Aorta (tissue), 5 donors: ENCODE measurements around the gene KLHL18. TPM values are rescaled to one million over a fixed set of nuclear protein-coding genes. Genes with fewer than 3 reads are reported as not detected.
"Not testable (repeated sequence)": the region's sequence is repeated elsewhere in the genome, so short reads cannot be mapped to it uniquely, and the experiment has no call there.

ENCODE experiments used
- ATAC-seq: fragments of 200-7000 bp; cut with Tn5 transposase; one replicate; pipeline ENCODE4 v1.9.1; 2022; ENCODE audit warnings: moderate library complexity; ENCODE audit not compliant: low FRiP score
- DNase-seq, 2 donors: peaks; one replicate each; pipeline ENCODE4 v3.0.0-alpha.2; 2020
- H3K27ac ChIP-seq, 2 donors: one replicate each; pipeline ENCODE4 v1.5.1; 2013; ENCODE audit warnings: low read length in 2 of 2, mild to moderate bottlenecking in 2 of 2, moderate library complexity in 2 of 2, control low read depth in 1 of 2, inconsistent platforms in 1 of 2, low read depth in 1 of 2
- H3K27me3 ChIP-seq, 2 donors: one replicate each; pipeline ENCODE4 v1.6.1; 2013; ENCODE audit warnings: control low read depth in 1 of 2, low read length in 1 of 2, mild to moderate bottlenecking in 1 of 2, moderate library complexity in 1 of 2; ENCODE audit not compliant: insufficient read depth in 2 of 2, control insufficient read depth in 1 of 2
- H3K36me3 ChIP-seq, 2 donors: one replicate each; pipeline ENCODE4 v1.6.1; 2013; ENCODE audit warnings: control low read depth in 1 of 2, low read length in 1 of 2, mild to moderate bottlenecking in 1 of 2; ENCODE audit not compliant: insufficient read depth in 2 of 2, control insufficient read depth in 1 of 2
- H3K4me1 ChIP-seq, 2 donors: one replicate each; pipeline ENCODE4 v1.6.1; 2013; ENCODE audit warnings: low read length in 2 of 2, control low read depth in 1 of 2, mild to moderate bottlenecking in 1 of 2, moderate library complexity in 1 of 2; ENCODE audit not compliant: insufficient read depth in 2 of 2, control insufficient read depth in 1 of 2
- H3K4me3 ChIP-seq, 2 donors: one replicate each; pipeline ENCODE4 v1.5.1; 2013; ENCODE audit warnings: low read length in 2 of 2, control low read depth in 1 of 2, mild to moderate bottlenecking in 1 of 2
- H3K9me3 ChIP-seq: one replicate; pipeline ENCODE4 v1.6.1; 2013; ENCODE audit warnings: mild to moderate bottlenecking, low read length; ENCODE audit not compliant: control insufficient read depth
- WGBS, 2 donors: extraction: QIAGEN DNeasy Blood & Tissue Kit; methylation state at CpG; one replicate each; pipeline ENCODE4 v1.1.7; 2013; 5-methylcytosine and 5-hydroxymethylcytosine counted together
- intact Hi-C, 2 donors: fragments of 100-400 bp; cut with DNase I; formaldehyde crosslinking; loops; one replicate each; pipeline versions ENCODE4 v1.14.2 to v1.15.0; 2022
- polyA plus RNA-seq, 2 donors: library from polyadenylated mRNA; stranded (reverse); fragments of 200-250 nt; gene quantifications; one replicate each; pipeline ENCODE4 v1.2.3, GENCODE V29; 2013
- total RNA-seq, 2 donors: library from RNA; stranded (reverse); fragmentation: NEBNext Ultra II Directional; extraction: Animal tissue kit (Norgen Biotek cat#: 25700); gene quantifications; one replicate each; pipeline ENCODE4 v1.2.1, GENCODE V29; 2021
- donor health status: healthy with polysubstance abuse.
- donor health status: Bipolar disorder and iron deficiency.
- donor health status: DM: no; HTN: no; CAD: no.
- donor health status: DM: no; HTN: no; CAD: no.
- donor health status: DM: yes; HTN: yes; CAD: no.

KLHL18 gene
- total and polyA plus RNA-seq, 4 donors: 9.0 to 26.7 (median 21.6) TPM

DNA sequence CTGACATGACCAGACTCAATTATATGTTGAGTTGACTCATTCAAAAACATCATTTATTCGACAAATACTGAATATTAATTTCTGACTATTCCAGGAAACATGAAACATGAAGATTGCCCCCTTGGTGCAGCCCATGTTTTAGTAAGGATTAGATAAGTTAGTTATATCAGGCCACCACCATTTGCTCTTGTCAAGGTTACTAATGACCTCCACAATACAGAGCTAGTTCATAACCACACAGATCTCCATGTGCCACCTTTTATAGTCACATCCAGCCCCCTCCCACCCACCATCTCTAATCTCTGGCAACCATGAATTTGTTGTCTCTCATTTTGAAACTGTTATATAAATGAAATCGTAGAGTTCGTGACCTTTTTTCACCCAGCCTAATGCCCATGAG lies 15.7 kb downstream of the KLHL18 start:
- Histone ChIP-seq H3K4me1 (peaks cover 0 to 3% of the 10 kb centered on the region in 2 donors), H3K4me3 (no peak overlapping the region), H3K9me3 (no peaks in the 10 kb centered on the region), H3K27me3 (no peaks in the 10 kb centered on the region), H3K27ac (no peak overlapping the region), H3K36me3 (no peaks in the 10 kb centered on the region)
- ATAC-seq (no peak), DNase-seq (no peak)
- intact Hi-C loops: no loop called here
- 91 to 95% methylated on average over 3 of the region's 3 CpGs for WGBS, 2 donors

DNA sequence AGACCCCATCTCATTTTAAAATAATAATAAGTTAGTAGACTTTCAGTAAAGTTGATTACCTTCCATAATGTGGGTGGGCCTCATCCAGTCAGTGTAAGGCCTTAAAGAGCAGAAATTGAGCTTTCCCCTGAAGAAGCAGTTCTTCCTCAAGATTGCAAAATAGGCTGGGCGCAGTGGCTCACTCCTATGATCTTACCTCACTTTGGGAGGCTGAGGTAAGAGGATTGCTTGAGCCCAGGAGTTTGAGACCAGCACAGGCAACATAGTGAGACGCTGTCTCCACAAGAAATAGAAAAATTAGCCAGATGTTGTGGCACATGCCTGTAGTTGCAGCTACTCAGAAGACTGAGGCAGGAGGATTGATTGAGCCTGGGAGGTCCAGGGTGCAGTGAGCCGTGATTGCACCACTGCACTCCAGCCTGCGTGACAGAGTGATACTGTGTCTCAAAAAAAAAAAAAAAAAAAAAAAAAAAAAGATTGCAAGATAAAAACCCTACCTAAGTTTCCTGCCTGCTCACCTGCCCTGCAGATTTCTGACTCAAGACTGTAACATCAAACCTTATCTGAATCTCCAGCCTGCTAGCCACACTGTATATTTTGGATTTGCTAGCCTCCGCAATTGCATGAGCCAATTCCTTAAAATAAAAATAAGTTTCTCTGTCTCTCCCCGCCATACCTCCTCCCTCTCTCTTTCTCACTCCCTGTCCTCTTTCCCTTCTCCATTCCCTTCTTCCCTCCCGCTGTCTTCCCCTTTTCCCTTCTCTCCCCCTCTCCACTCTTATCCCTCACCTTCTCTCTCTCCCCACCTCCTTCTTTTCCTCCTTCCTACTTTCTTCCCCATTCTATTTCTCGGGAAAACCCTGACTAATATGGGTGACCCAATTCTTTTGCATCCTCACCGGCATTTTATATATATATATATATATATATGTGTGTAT lies 16.9 kb downstream of the KLHL18 start:
- Histone ChIP-seq H3K4me1 (no peaks in the 10 kb centered on the region), H3K36me3 (no peaks in the 10 kb centered on the region), H3K27ac (no peak overlapping the region), H3K9me3 (no peaks in the 10 kb centered on the region), H3K4me3 (no peak overlapping the region), H3K27me3 (no peaks in the 10 kb centered on the region)
- intact Hi-C loops: no loop called here
- DNase-seq (no peak), ATAC-seq (no peak)
- 69% methylated on average over 9 of the region's 9 CpGs for WGBS, 2 donors

- ATAC-seq (no peak), DNase-seq (no peak)
- intact Hi-C loops: no loop called here
- no peaks in the 10 kb centered on the region for H3K36me3 ChIP-seq
- no peak overlapping the region for H3K4me3 ChIP-seq
- no peaks in the 10 kb centered on the region for H3K4me1 ChIP-seq
- H3K27me3 ChIP-seq: no peaks in the 10 kb centered on the region
- H3K9me3 ChIP-seq: no peaks in the 10 kb centered on the region
- H3K27ac ChIP-seq: no peak overlapping the region
These were observed 18.7 kb downstream of the KLHL18 start for GRCh38 chr3:47301456-47301855.

DNA sequence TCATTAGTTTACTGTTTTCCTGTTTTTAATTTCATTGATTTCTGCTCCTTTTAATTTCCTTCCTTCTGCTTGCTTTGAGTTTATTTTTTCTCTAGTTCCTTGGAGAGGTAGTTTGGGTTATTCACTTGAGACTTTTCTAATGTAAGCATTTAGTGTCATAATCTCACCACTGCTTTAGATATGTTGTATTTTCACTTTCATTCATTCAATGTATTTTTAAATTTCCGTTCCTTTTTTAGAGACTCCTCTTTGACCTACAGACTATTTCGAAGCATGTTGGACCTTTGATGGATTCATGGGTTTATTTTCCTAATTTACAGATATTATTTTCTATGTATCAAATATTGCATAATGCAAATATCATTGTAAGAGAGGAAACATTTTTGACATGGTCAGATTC lies 23.3 kb downstream of the KLHL18 start:
- intact Hi-C loops: no loop called here
- DNase-seq (no peak), ATAC-seq (no peak)
- Histone ChIP-seq H3K4me3 (no peak overlapping the region), H3K4me1 (peaks cover 0 to 2% of the 10 kb centered on the region in 2 donors), H3K36me3 (no peaks in the 10 kb centered on the region), H3K9me3 (no peaks in the 10 kb centered on the region), H3K27me3 (no peaks in the 10 kb centered on the region), H3K27ac (no peak overlapping the region)
- 74 to 75% methylated on average over 2 of the region's 2 CpGs for WGBS, 2 donors

DNA sequence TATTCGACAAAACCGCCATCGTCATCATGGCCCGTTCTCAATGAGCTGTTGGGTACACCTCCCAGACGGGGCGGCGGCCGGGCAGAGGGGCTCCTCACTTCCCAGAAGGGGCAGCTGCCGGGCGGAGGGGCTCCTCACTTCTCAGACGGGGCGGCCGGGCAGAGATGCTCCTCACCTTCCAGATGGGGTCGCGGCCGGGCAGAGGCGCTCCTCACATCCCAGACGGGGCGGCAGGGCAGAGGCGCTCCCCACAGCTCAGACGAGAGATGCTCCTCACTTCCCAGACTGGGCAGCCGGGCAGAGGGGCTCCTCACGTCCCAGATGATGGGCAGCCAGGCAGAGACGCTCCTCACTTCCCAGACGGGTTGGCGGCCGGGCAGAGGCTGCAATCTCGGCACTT lies 26.5 kb downstream of the KLHL18 start:
- WGBS, 2 donors: 97 to 98% methylated on average over 26 to 28 of the region's 28 CpGs
- DNase-seq, H3K4me3 ChIP-seq, H3K4me1 ChIP-seq, H3K9me3 ChIP-seq, ATAC-seq, H3K36me3 ChIP-seq, H3K27ac ChIP-seq, H3K27me3 ChIP-seq, intact Hi-C loops: not testable (repeated sequence)

- H3K27ac ChIP-seq: peak overlapping the region; percentile 43 to 92
- no peaks in the 10 kb centered on the region for H3K36me3 ChIP-seq
- ATAC-seq (no peak), DNase-seq (no peak)
- H3K9me3 ChIP-seq: no peaks in the 10 kb centered on the region
- H3K4me1 ChIP-seq: peaks cover 0 to 2% of the 10 kb centered on the region in 2 donors
- intact Hi-C loops: no loop called here
- 68 to 70% methylated on average over 4 of the region's 4 CpGs for WGBS, 2 donors
- H3K27me3 ChIP-seq: no peaks in the 10 kb centered on the region
- H3K4me3 ChIP-seq: no peak overlapping the region
These were observed 27.6 kb downstream of the KLHL18 start for GRCh38 chr3:47310391-47310790.

- Histone ChIP-seq H3K4me3 (no peak overlapping the region), H3K9me3 (no peaks in the 10 kb centered on the region), H3K27me3 (no peaks in the 10 kb centered on the region), H3K36me3 (no peaks in the 10 kb centered on the region), H3K4me1 (peaks cover 0 to 2% of the 10 kb centered on the region in 2 donors), H3K27ac (no peak overlapping the region)
- DNase-seq: no peak
- no peak for ATAC-seq
- intact Hi-C loops: no loop called here
- WGBS, 2 donors: 84% methylated on average over 1 of the region's 1 CpG
These were observed 30.8 kb downstream of the KLHL18 start for GRCh38 chr3:47313341-47314055.

DNA sequence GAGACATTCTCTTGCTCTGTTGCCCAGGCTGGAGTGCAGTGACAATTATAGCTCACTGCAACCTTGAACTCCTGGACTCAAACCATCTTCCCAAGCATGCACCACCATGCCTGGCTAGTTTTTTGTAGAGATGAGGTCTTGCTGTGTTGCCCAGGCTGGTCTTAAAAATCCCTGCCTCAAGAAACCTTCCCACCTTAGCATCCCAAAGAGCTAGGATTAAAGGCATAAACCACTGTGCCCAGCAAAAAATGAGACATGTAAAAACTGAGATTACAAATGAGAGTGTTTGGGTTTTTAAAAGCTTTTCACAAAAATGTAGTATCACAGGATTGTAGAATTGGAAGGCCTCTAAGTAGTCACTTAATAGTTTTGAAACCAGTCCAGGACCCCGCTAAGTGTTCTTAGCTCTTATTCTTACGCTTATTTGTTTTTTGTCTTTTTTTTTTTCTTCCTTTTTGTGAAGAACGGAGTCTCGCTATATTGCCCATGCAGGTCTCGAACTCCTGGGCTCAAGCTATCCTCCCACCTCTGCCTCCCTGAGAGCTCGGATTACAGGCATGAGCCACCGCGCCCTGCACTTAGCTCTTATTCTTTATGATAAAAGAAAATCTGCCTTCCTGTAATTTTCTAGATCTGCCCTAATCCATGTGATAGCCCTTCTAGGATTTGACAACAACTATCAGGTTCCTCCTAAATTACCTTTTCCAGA lies 31.5 kb downstream of the KLHL18 start:
- 96% methylated on average over 8 of the region's 8 CpGs for WGBS, 2 donors
- Histone ChIP-seq H3K27me3 (no peaks in the 10 kb centered on the region), H3K9me3 (no peaks in the 10 kb centered on the region), H3K4me3 (no peak overlapping the region), H3K36me3 (no peaks in the 10 kb centered on the region), H3K27ac (no peak overlapping the region), H3K4me1 (peaks cover 0 to 2% of the 10 kb centered on the region in 2 donors)
- intact Hi-C loops: no loop called here
- DNase-seq (no peak), ATAC-seq (no peak)
